ENCODE measurements around the gene DYRK1B. TPM values are rescaled to one million over a fixed set of nuclear protein-coding genes. Genes with fewer than 3 reads are reported as not detected.

The DYRK1B gene
- total RNA-seq, 4 donors from 2014 or later = 1.3 to 15.0 (median 10.1) TPM

DNA sequence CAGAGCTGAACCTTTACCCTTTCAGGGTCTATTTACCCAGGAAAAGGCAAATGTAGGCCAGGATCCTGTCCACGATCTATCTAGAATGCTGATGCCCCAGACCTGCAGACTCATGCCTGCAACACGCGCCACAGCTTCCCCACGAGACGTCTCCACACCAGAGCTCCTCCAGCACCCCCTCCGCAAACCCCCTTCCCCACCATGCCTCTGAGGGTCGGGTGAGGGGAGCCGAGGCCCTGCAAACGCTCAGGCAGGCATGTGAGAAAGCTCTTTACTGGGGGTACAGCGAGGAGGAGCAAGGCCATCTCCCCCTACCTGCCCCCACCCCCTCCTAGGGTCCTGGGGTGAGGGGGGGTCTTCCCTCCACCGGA lies 8.9 kb downstream of the DYRK1B start:
- Histone ChIP-seq H3K27me3 (no peaks in the 10 kb centered on the region), H3K36me3 (no peaks in the 10 kb centered on the region), H3K27ac (peak overlapping the region; percentile 36 to 78), H3K4me3 (peak overlapping the region in 1 of 2 donors; percentile 62), H3K9me3 (no peaks in the 10 kb centered on the region), H3K4me1 (no peaks in the 10 kb centered on the region)
- TF ChIP-seq CTCF (IDR thresholded peaks at IDR 0.05) = no peak
- TF ChIP-seq POLR2A (IDR thresholded peaks at IDR 0.05) = no peak
- intact Hi-C loops (cut with DNase I; ENCODE audit: low total_unique reads) = no loop called here
- DNase-seq = no peak

DNA sequence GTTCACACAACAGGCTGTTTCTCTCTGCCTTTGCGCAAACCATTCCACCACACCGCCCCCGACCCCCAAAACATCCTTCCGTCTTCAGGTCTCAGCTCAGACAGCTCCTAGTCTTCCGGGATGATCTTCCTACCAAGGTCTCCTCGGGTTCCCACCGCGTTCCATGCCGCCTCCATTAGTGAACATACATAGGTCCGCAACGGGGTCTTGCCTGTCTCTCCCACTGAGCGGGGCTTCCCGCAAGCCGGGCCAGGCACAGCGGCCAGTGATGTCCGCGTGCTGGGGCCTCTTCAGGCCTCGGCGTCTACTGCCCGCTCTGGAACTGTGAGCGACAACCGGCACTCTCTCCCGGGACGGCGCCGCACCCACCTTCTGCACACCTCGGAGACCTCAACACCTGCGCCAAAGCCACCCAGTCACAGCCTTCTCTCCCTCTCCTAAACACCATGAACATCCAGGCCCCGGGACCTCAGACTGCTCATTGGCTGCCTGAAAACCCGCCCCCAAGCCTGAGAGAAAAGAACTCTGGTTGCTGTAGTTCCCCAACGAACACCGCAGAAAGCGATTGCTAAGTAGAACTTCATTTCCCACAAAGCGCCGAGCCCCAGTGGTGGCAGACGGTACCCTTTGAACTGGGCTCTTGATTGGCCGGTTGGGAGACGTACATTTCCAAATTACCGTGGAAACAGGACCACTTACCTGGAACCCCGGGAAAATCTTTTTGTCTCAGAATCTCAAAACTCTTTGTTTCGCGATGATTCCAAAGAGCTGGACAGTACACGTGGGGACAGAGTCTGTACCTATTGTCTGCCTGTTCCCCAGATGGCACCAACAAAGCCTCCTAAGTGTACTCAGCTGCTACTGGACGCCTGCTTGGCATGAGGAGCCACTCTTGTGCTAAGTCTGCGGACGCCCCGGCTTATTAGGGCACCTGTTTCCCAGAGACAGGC lies 9.5 kb downstream of the DYRK1B start:
- peak in 1 of 4 experiments; percentile 31 for TF ChIP-seq CTCF (IDR thresholded peaks at IDR 0.05)
- TF ChIP-seq POLR2A (IDR thresholded peaks at IDR 0.05) = peak in 1 of 2 donors; percentile 39
- H3K27ac ChIP-seq = peak overlapping the region; percentile 67 to 78
- DNase-seq = peak; percentile 82 to 89
- no peaks in the 10 kb centered on the region for H3K4me1 ChIP-seq
- intact Hi-C loops (cut with DNase I; ENCODE audit: low total_unique reads) = no loop called here
- peak overlapping the region; percentile 62 for H3K4me3 ChIP-seq
- no peaks in the 10 kb centered on the region for H3K27me3 ChIP-seq
- no peaks in the 10 kb centered on the region for H3K36me3 ChIP-seq
- H3K9me3 ChIP-seq = no peaks in the 10 kb centered on the region

GRCh38 chr19:39823686-39824085 lies 10.3 kb downstream of the DYRK1B start:
- no peak for DNase-seq
- Histone ChIP-seq H3K4me1 (no peaks in the 10 kb centered on the region), H3K36me3 (no peaks in the 10 kb centered on the region), H3K4me3 (peak overlapping the region; percentile 62), H3K27ac (peak overlapping the region; percentile 67 to 78), H3K27me3 (no peaks in the 10 kb centered on the region), H3K9me3 (no peaks in the 10 kb centered on the region)
- TF ChIP-seq POLR2A (IDR thresholded peaks at IDR 0.05) (no peak), CTCF (IDR thresholded peaks at IDR 0.05) (no peak)
- intact Hi-C loops (cut with DNase I; ENCODE audit: low total_unique reads) = no loop called here

DNA sequence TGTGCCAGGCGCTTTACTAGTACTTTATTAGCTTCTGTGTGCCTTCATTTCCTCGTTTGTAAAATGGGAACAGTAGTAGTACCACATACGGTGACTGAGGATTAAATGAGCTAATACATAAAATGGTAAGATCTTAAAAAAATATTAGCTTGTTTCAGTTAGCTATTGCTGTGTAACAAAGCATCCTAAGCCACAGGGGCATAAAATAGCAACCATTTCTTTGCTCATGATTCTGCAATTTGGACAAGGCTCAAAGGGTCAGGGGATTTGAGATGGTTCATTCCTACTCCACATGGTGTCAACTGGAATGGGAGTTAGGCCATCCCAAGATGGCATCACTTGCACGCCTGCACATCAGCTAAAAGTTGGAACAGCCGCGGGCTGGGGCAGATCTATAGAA lies 13.3 kb downstream of the DYRK1B start:
- no peaks in the 10 kb centered on the region for H3K9me3 ChIP-seq
- H3K36me3 ChIP-seq = no peaks in the 10 kb centered on the region
- no peaks in the 10 kb centered on the region for H3K27me3 ChIP-seq
- no peaks in the 10 kb centered on the region for H3K4me1 ChIP-seq
- TF ChIP-seq CTCF (IDR thresholded peaks at IDR 0.05) = no peak
- no peak for TF ChIP-seq POLR2A (IDR thresholded peaks at IDR 0.05)
- DNase-seq = no peak
- intact Hi-C loops (cut with DNase I; ENCODE audit: low total_unique reads) = no loop called here
- H3K27ac ChIP-seq = no peak overlapping the region
- no peak overlapping the region for H3K4me3 ChIP-seq

- Histone ChIP-seq H3K4me1 (no peaks in the 10 kb centered on the region), H3K4me3 (no peak overlapping the region), H3K36me3 (no peaks in the 10 kb centered on the region), H3K27me3 (no peaks in the 10 kb centered on the region), H3K9me3 (no peaks in the 10 kb centered on the region), H3K27ac (no peak overlapping the region)
- intact Hi-C loops (cut with DNase I; ENCODE audit: low total_unique reads) = no loop called here
- TF ChIP-seq CTCF (IDR thresholded peaks at IDR 0.05) (no peak), POLR2A (IDR thresholded peaks at IDR 0.05) (no peak)
- no peak for DNase-seq
Measured at GRCh38 chr19:39819786-39820185, 14.2 kb downstream of the DYRK1B start.

Measured in uterus (tissue), 4 donors.